Mesothelial cell of epicardium (in vitro differentiated cells): Measurements from ENCODE around the gene SERTAD3. TPM values are rescaled to one million over a fixed set of nuclear protein-coding genes. Genes with fewer than 3 reads are reported as not detected.
"Not testable (repeated sequence)": the region's sequence is repeated elsewhere in the genome, so short reads cannot be mapped to it uniquely, and the experiment has no call there.

Experiments
- DNase-seq, 2 experiments: peaks; one replicate each; pipeline ENCODE4 v3.0.0; 2021; ENCODE audit warnings: low spot score in 2 of 2; ENCODE audit not compliant: unreplicated experiment in 2 of 2
- H3K27ac Mint-ChIP-seq: 2 replicates; pipeline ENCODE4 v1.8.0; 2021; ENCODE audit warnings: mixed read lengths
- H3K27me3 Mint-ChIP-seq: 2 replicates; pipeline ENCODE4 v1.8.0; 2021; ENCODE audit warnings: low read depth, mixed read lengths
- H3K36me3 Mint-ChIP-seq: 2 replicates; pipeline ENCODE4 v1.8.0; 2021; ENCODE audit warnings: mixed read lengths
- H3K4me1 Mint-ChIP-seq: 2 replicates; pipeline ENCODE4 v1.8.0; 2021; ENCODE audit warnings: mixed read lengths
- H3K4me3 Mint-ChIP-seq: 2 replicates; pipeline ENCODE4 v1.8.0; 2021; ENCODE audit warnings: mild to moderate bottlenecking, moderate library complexity, mixed read lengths
- H3K9me3 Mint-ChIP-seq: 2 replicates; pipeline ENCODE4 v1.8.0; 2021; ENCODE audit warnings: mixed read lengths
- total RNA-seq: library from RNA; stranded (reverse); gene quantifications from 3 replicates; pipeline ENCODE4 v1.2.1, GENCODE V29; 2021
- TF ChIP-seq, protein P1 (sequence below): fragments of 200-600 bp; sonication (generic); IDR thresholded peaks from one replicate; pipeline ENCODE4 v1.5.0; 2021; ENCODE audit warnings: antibody characterized with exemption; ENCODE audit not compliant: unreplicated experiment

The SERTAD3 gene, protein sequence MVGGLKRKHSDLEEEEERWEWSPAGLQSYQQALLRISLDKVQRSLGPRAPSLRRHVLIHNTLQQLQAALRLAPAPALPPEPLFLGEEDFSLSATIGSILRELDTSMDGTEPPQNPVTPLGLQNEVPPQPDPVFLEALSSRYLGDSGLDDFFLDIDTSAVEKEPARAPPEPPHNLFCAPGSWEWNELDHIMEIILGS
- total RNA-seq = 70.0 to 75.5 TPM (median 70.5 TPM) in 3 replicates

GRCh38 chr19:40444000-40444824 is at the start of gene SERTAD3:
Gene SERTAD3, minus strand, starts transcription at chr19:40444335. Its CDS starts 2,255 bp downstream, at chr19:40442080.
- H3K27me3 Mint-ChIP-seq = no peaks in the 10 kb centered on the region
- peak within 1 kb of the TSS; percentile 96 for H3K4me3 Mint-ChIP-seq
- peak within 1 kb of the TSS; percentile 99 for H3K27ac Mint-ChIP-seq
- H3K4me1 Mint-ChIP-seq = peaks cover 34% of the 10 kb centered on the region
- peak; percentile 98 to 99 for DNase-seq
- H3K36me3 Mint-ChIP-seq = peaks cover 13% of the 10 kb centered on the region
- TF ChIP-seq, protein P1, sequence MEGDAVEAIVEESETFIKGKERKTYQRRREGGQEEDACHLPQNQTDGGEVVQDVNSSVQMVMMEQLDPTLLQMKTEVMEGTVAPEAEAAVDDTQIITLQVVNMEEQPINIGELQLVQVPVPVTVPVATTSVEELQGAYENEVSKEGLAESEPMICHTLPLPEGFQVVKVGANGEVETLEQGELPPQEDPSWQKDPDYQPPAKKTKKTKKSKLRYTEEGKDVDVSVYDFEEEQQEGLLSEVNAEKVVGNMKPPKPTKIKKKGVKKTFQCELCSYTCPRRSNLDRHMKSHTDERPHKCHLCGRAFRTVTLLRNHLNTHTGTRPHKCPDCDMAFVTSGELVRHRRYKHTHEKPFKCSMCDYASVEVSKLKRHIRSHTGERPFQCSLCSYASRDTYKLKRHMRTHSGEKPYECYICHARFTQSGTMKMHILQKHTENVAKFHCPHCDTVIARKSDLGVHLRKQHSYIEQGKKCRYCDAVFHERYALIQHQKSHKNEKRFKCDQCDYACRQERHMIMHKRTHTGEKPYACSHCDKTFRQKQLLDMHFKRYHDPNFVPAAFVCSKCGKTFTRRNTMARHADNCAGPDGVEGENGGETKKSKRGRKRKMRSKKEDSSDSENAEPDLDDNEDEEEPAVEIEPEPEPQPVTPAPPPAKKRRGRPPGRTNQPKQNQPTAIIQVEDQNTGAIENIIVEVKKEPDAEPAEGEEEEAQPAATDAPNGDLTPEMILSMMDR = no peak
- no peaks in the 10 kb centered on the region for H3K9me3 Mint-ChIP-seq

DNA sequence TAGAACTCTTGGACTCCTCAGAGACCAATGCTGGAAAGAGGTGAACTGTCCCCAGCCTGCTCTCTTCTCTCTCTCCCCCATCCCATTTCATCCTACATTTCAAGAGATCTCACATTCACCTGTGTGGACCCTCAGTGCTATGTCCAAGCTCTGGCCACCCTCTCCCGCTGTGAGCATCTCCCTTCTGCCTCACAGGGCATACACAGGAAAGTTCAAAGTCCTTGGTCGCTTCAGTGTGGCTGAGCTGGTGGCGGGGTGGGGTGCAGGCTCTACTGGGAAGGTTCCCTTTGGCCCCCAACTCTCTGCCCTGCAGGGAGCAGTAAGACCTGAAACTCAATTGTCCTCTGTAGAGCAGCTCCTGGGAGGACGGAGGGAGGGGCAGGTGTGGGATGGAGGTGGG is 49.6 kb upstream of the SERTAD3 start:
- Mint-ChIP-seq H3K36me3 (no peaks in the 10 kb centered on the region), H3K27ac (no peak overlapping the region), H3K4me1 (no peaks in the 10 kb centered on the region), H3K27me3 (peaks cover 46% of the 10 kb centered on the region), H3K9me3 (peaks cover 6% of the 10 kb centered on the region), H3K4me3 (no peak overlapping the region)
- TF ChIP-seq, protein P1 = no peak
- DNase-seq = no peak

DNA sequence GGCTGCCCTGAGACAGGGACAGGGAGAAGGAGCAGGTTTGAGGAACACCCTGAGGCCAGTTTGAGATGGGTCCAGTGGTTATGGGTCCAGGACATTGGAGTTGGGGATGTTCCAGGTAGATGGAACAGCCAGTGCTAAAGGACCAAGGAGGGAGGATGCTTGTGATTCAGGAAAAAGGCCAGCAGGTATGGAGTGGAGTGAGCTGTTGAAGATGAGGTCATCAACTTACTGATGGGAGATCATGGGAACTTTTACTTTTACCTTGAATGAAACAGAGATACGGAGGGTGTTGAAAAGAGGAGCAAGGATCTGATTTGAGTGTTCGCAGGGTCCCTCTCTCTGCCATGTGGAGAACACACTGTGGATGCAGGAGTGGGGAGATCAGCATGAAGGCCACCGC is 48.1 kb upstream of the SERTAD3 start:
- no peaks in the 10 kb centered on the region for H3K36me3 Mint-ChIP-seq
- no peak overlapping the region for H3K4me3 Mint-ChIP-seq
- TF ChIP-seq, protein P1 = no peak
- no peak overlapping the region for H3K27ac Mint-ChIP-seq
- H3K9me3 Mint-ChIP-seq = peaks cover 6% of the 10 kb centered on the region
- H3K4me1 Mint-ChIP-seq = no peaks in the 10 kb centered on the region
- H3K27me3 Mint-ChIP-seq = peaks cover 57% of the 10 kb centered on the region
- DNase-seq = no peak

DNA sequence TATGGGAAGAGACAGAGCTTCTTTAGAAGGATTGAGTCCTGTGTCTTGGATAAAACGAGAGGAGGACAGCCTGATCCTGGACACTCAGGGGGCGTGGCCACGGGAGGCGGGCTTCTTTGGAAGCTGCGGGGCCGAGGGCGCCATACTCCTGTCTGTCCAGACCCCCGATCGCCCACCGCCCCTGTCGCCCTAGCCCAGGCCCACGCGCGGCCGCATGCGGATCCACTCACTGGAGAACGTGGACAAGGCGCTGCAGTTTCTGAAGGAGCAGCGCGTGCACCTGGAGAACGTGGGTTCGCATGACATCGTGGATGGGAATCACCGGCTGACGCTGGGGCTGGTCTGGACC is 45.7 kb upstream of the SERTAD3 start:
- peaks cover 64% of the 10 kb centered on the region for H3K27me3 Mint-ChIP-seq
- H3K4me1 Mint-ChIP-seq = no peaks in the 10 kb centered on the region
- peaks cover 6% of the 10 kb centered on the region for H3K9me3 Mint-ChIP-seq
- no peak for DNase-seq
- no peak overlapping the region for H3K4me3 Mint-ChIP-seq
- TF ChIP-seq, protein P1 = no peak
- H3K36me3 Mint-ChIP-seq = no peaks in the 10 kb centered on the region
- H3K27ac Mint-ChIP-seq = no peak overlapping the region

- H3K9me3 Mint-ChIP-seq = no peaks in the 10 kb centered on the region
- no peaks in the 10 kb centered on the region for H3K4me1 Mint-ChIP-seq
- H3K4me3 Mint-ChIP-seq = no peak overlapping the region
- no peak overlapping the region for H3K27ac Mint-ChIP-seq
- H3K36me3 Mint-ChIP-seq = no peaks in the 10 kb centered on the region
- TF ChIP-seq, protein P1 = no peak
- no peak for DNase-seq
- H3K27me3 Mint-ChIP-seq = peaks cover 62% of the 10 kb centered on the region
Measured at GRCh38 chr19:40486017-40486416, 41.9 kb upstream of the SERTAD3 start.

- peaks cover 19% of the 10 kb centered on the region for H3K27me3 Mint-ChIP-seq
- not testable (repeated sequence) for DNase-seq, H3K27ac Mint-ChIP-seq, H3K4me1 Mint-ChIP-seq, H3K36me3 Mint-ChIP-seq, H3K4me3 Mint-ChIP-seq, H3K9me3 Mint-ChIP-seq
Measured at GRCh38 chr19:40475878-40476644, 31.9 kb upstream of the SERTAD3 start.
